Panc1 (cell line): ENCODE data around the gene HLA-F. TPM values are rescaled to one million over a fixed set of nuclear protein-coding genes. Genes with fewer than 3 reads are reported as not detected.

Experiments
- ATAC-seq: fragments of 200-7000 bp; cut with Tn5 transposase; 2 replicates; pipeline ENCODE4 v1.9.1; 2020; ENCODE audit warnings: mild to moderate bottlenecking, moderate library complexity
- BruUV-seq: library from RNA; stranded (reverse); fragments of 400-500 nt; replicated peaks from 2 replicates; lab custom pipeline; 2021; lab: Mats Ljungman, UMichigan
- CTCF ChIA-PET: fragments of 300-600 bp; sonication (Branson Sonifier 250); formaldehyde crosslinking; loops from one replicate; lab custom pipeline; 2022; ENCODE audit warnings: antibody characterized with exemption; lab: Charles Lee
- POLR2A ChIA-PET: fragments of 300-600 bp; sonication (Branson Sonifier 250); formaldehyde crosslinking; loops from one replicate; lab custom pipeline; 2022; ENCODE audit warnings: antibody characterized with exemption; lab: Charles Lee
- DNase-seq: peaks from one replicate; pipeline ENCODE4 v3.0.0-alpha.2; 2010; ENCODE audit warnings: low read depth, low spot score
- H3K27ac ChIP-seq: 2 replicates; pipeline ENCODE4 v1.5.1; 2011; ENCODE audit warnings: mild to moderate bottlenecking, low read length, inconsistent platforms
- H3K27me3 ChIP-seq: fragments of 200-500 bp; sonication (Bioruptor generic); 2 replicates; pipeline ENCODE4 v1.6.0; 2014; ENCODE audit warnings: low read length, inconsistent platforms; ENCODE audit not compliant: control insufficient read depth, insufficient read depth
- H3K36me3 ChIP-seq: fragments of 200-500 bp; sonication (Bioruptor generic); 2 replicates; pipeline ENCODE4 v1.5.1; 2014; ENCODE audit warnings: inconsistent platforms, mild to moderate bottlenecking, low read length, moderate library complexity; ENCODE audit not compliant: control insufficient read depth, insufficient read depth
- H3K4me1 ChIP-seq: 2 replicates; pipeline ENCODE4 v1.5.1; 2011; ENCODE audit warnings: inconsistent platforms, mild to moderate bottlenecking, low read length, moderate library complexity; ENCODE audit not compliant: control insufficient read depth, insufficient read depth
- H3K4me3 ChIP-seq, 2 experiments: 2 replicates each; pipeline ENCODE4 v1.5.1; 2011 to 2012; ENCODE audit warnings: low read depth in 2 of 2, low read length in 2 of 2, mild to moderate bottlenecking in 2 of 2, inconsistent platforms in 1 of 2, moderate library complexity in 1 of 2
- H3K9me3 ChIP-seq: fragments of 200-500 bp; sonication (Bioruptor generic); 2 replicates; pipeline ENCODE4 v1.5.1; 2014; ENCODE audit warnings: low read depth, mild to moderate bottlenecking, inconsistent platforms, low read length, moderate library complexity; ENCODE audit not compliant: control insufficient read depth, insufficient read depth
- CTCF ChIP-seq: fragments of 450-650 bp; IDR thresholded peaks from 2 replicates; pipeline ENCODE4 v1.5.1; 2017; ENCODE audit warnings: mild to moderate bottlenecking
- POLR2AphosphoS5 ChIP-seq: IDR thresholded peaks from 2 replicates; pipeline ENCODE4 v1.6.1; 2012; ENCODE audit warnings: mild to moderate bottlenecking, low read depth, low read length, moderate library complexity
- REST ChIP-seq, 2 experiments: IDR thresholded peaks; 2 replicates each; pipeline ENCODE4 v1.6.1; 2011 to 2012; ENCODE audit warnings: low read depth in 2 of 2, control low read depth in 1 of 2, low read length in 1 of 2, mild to moderate bottlenecking in 1 of 2, moderate library complexity in 1 of 2; ENCODE audit not compliant: insufficient read depth in 1 of 2
- SIN3A ChIP-seq: IDR thresholded peaks from 2 replicates; pipeline ENCODE4 v1.6.1; 2012; ENCODE audit warnings: low read depth, mild to moderate bottlenecking, low read length, moderate library complexity, borderline replicate concordance; ENCODE audit not compliant: insufficient read depth
- TCF7L2 ChIP-seq: IDR thresholded peaks from 2 replicates; pipeline ENCODE4 v1.6.1; 2011; ENCODE audit warnings: mild to moderate bottlenecking, low read depth, low read length, inconsistent platforms
- in situ Hi-C: cut with HindIII; loops from 2 replicates; pipeline ENCODE4 v1.10.0; 2016; ENCODE audit warnings: low sequenced_read_pairs, low pct_unique_long_range_greater_than_20kb
- intact Hi-C: fragments of 100-400 bp; cut with micrococcal nuclease; formaldehyde crosslinking; loops from one replicate; pipeline ENCODE4 v1.10.0; 2022; ENCODE audit not compliant: unreplicated experiment
- total RNA-seq: library from RNA; stranded (reverse); gene quantifications from one replicate; pipeline ENCODE4 v1.2.1, GENCODE V29; 2021; ENCODE audit not compliant: unreplicated experiment

Gene HLA-F
- total RNA-seq, 1 experiment from 2014 or later = 7.5 TPM

GRCh38 chr6:29726571-29727194, 3.4 kb downstream of the HLA-F start:
- no peaks in the 10 kb centered on the region for H3K4me1 ChIP-seq
- no peaks in the 10 kb centered on the region; the same call in 1 of the 2 replicates for H3K36me3 ChIP-seq
- ChIA-PET POLR2A (no interaction called here), CTCF (no interaction called here)
- no peaks in the 10 kb centered on the region for H3K27me3 ChIP-seq
- H3K4me3 ChIP-seq = no peak overlapping the region
- no peaks in the 10 kb centered on the region for H3K9me3 ChIP-seq
- TF ChIP-seq REST (IDR thresholded peaks at IDR 0.05; ENCODE audit: insufficient read depth in 1 of 2, low read depth in 2 of 2, low read length in 1 of 2) (no peak), TCF7L2 (no peak), SIN3A (no peak), POLR2AphosphoS5 (no peak), CTCF (no peak)
- DNase-seq = no peak
- BruUV-seq = no TSS peak
- in situ Hi-C loops (no loop called here), intact Hi-C loops (no loop called here)
- no peak overlapping the region for H3K27ac ChIP-seq
- no peak for ATAC-seq

GRCh38 chr6:29727637-29728036, 4.4 kb downstream of the HLA-F start:
- H3K27me3 ChIP-seq = no peaks in the 10 kb centered on the region
- H3K9me3 ChIP-seq = no peaks in the 10 kb centered on the region
- ChIA-PET POLR2A (no interaction called here), CTCF (no interaction called here)
- H3K36me3 ChIP-seq = no peaks in the 10 kb centered on the region; the same call in 1 of the 2 replicates
- no peak overlapping the region for H3K27ac ChIP-seq
- intact Hi-C loops (no loop called here), in situ Hi-C loops (no loop called here)
- ATAC-seq = no peak
- DNase-seq = no peak
- BruUV-seq = no TSS peak
- TF ChIP-seq REST (IDR thresholded peaks at IDR 0.05; ENCODE audit: insufficient read depth in 1 of 2, low read depth in 2 of 2, low read length in 1 of 2) = no peak
- TF ChIP-seq TCF7L2 = no peak
- no peak for TF ChIP-seq SIN3A
- TF ChIP-seq CTCF = no peak
- TF ChIP-seq POLR2AphosphoS5 = no peak
- no peak overlapping the region for H3K4me3 ChIP-seq
- no peaks in the 10 kb centered on the region for H3K4me1 ChIP-seq
